Jurkat, Clone E6-1 (cell line): ENCODE measurements around the gene NREP. TPM values are rescaled to one million over a fixed set of nuclear protein-coding genes. Genes with fewer than 3 reads are reported as not detected.
A peak's percentile ranks its signal among the peaks of the same experiment; 100 is the strongest.

Experiments used
- DNase-seq: peaks from one replicate; pipeline ENCODE4 v3.0.0-alpha.2; 2011; ENCODE audit warnings: low read depth, low spot score
- H3K4me3 ChIP-seq: 2 replicates; pipeline ENCODE4 v1.5.1; 2011; ENCODE audit warnings: mild to moderate bottlenecking, low read length, control low read depth, moderate library complexity
- polyA plus RNA-seq: library from polyadenylated mRNA; unstranded; fragments of >200 nt; gene quantifications from one replicate; pipeline ENCODE4 v1.2.1, GENCODE V29; 2012; ENCODE audit warnings: missing spikeins; ENCODE audit not compliant: insufficient read length, insufficient read depth

NREP gene
- polyA plus RNA-seq: 86.2 TPM

GRCh38 chr5:111756581-111757354, at the start of gene NREP:
Gene NREP, minus strand, starts transcription at chr5:111757194. Its CDS starts 1,422 bp downstream, at chr5:111755772.
- H3K4me3 ChIP-seq: peak within 1 kb of the TSS; percentile 88
- DNase-seq: peak; percentile 78

GRCh38 chr5:111806753-111807152, 49.8 kb upstream of the NREP start:
- no peak for DNase-seq
- H3K4me3 ChIP-seq: no peak overlapping the region

- DNase-seq: peak; percentile 19
- no peak overlapping the region for H3K4me3 ChIP-seq
These were observed 49.2 kb upstream of the NREP start for GRCh38 chr5:111806156-111806555.

- DNase-seq: no peak
- H3K4me3 ChIP-seq: no peak overlapping the region
These were observed 48.1 kb upstream of the NREP start for GRCh38 chr5:111805071-111805470.

GRCh38 chr5:111800351-111800750, 43.4 kb upstream of the NREP start:
- no peak for DNase-seq
- H3K4me3 ChIP-seq: no peak overlapping the region

- no peak for DNase-seq
- no peak overlapping the region for H3K4me3 ChIP-seq
These were observed 38.1 kb upstream of the NREP start for GRCh38 chr5:111795142-111795541.

- H3K4me3 ChIP-seq: no peak overlapping the region
- DNase-seq: no peak
These were observed 35.6 kb upstream of the NREP start for GRCh38 chr5:111792471-111793058.

GRCh38 chr5:111790295-111790694, 33.3 kb upstream of the NREP start:
- no peak for DNase-seq

GRCh38 chr5:111787006-111787405, 30.0 kb upstream of the NREP start:
- no peak overlapping the region for H3K4me3 ChIP-seq
- no peak for DNase-seq

More at GRCh38 chr5:111790295-111790694, 33.3 kb upstream of the NREP start:
- H3K4me3 ChIP-seq: no peak overlapping the region

- DNase-seq: no peak
- no peak overlapping the region for H3K4me3 ChIP-seq
These were observed 27.6 kb upstream of the NREP start for GRCh38 chr5:111784491-111785181.

GRCh38 chr5:111783537-111783936, 26.5 kb upstream of the NREP start:
- no peak for DNase-seq
- no peak overlapping the region for H3K4me3 ChIP-seq

GRCh38 chr5:111782216-111782615, 25.2 kb upstream of the NREP start:
- no peak for DNase-seq
- H3K4me3 ChIP-seq: no peak overlapping the region

- H3K4me3 ChIP-seq: no peak overlapping the region
- no peak for DNase-seq
These were observed 24.2 kb upstream of the NREP start for GRCh38 chr5:111781200-111781599.

GRCh38 chr5:111779922-111780292, 22.9 kb upstream of the NREP start:
- DNase-seq: no peak
- H3K4me3 ChIP-seq: no peak overlapping the region

GRCh38 chr5:111779260-111779921, 22.4 kb upstream of the NREP start:
- no peak overlapping the region for H3K4me3 ChIP-seq
- DNase-seq: no peak

- DNase-seq: no peak
- no peak overlapping the region for H3K4me3 ChIP-seq
These were observed 20.2 kb upstream of the NREP start for GRCh38 chr5:111776913-111777781.

- no peak overlapping the region for H3K4me3 ChIP-seq
- DNase-seq: no peak
These were observed 18.2 kb upstream of the NREP start for GRCh38 chr5:111775224-111775623.

GRCh38 chr5:111774525-111774924, 17.5 kb upstream of the NREP start:
- no peak overlapping the region for H3K4me3 ChIP-seq
- peak; percentile 51 for DNase-seq
